ENCODE measurements around the gene PRKAG2.

The PRKAG2 gene

GRCh38 chr7:151704960-151705635 lies 171.8 kb downstream of the PRKAG2 start:
- no peaks in the 10 kb centered on the region for H4K20me1 ChIP-seq (ENCODE audit: insufficient read depth, low read length)
- H3K79me2 ChIP-seq (ENCODE audit: insufficient read depth, low read length): no peaks in the 10 kb centered on the region
- no peaks in the 10 kb centered on the region for H3F3A ChIP-seq (ENCODE audit: insufficient read depth, low read length)
- no peak overlapping the region for H3K4me3 ChIP-seq (ENCODE audit: low read depth, low read length, poor library complexity, severe bottlenecking)
- no peaks in the 10 kb centered on the region for H3K36me3 ChIP-seq (ENCODE audit: insufficient read depth, low read length)
- H3K9ac ChIP-seq (ENCODE audit: low read length): no peak overlapping the region
- H3K4me1 ChIP-seq (ENCODE audit: insufficient read depth, low read length, severe bottlenecking): no peaks in the 10 kb centered on the region
- no peak overlapping the region for H3K27ac ChIP-seq (ENCODE audit: low read depth, low read length, poor library complexity, severe bottlenecking)
- no peak overlapping the region for H3K4me2 ChIP-seq (ENCODE audit: low read length)
- no peaks in the 10 kb centered on the region for H3K9me2 ChIP-seq (ENCODE audit: low read depth, low read length)
- peaks cover 23% of the 10 kb centered on the region; the same call in 1 of the 2 replicates for H3K27me3 ChIP-seq (ENCODE audit: insufficient read depth, low read length)
- TF ChIP-seq CTCF (IDR thresholded peaks at IDR 0.05; ENCODE audit: low read length) (no peak), EZH2 (IDR thresholded peaks at IDR 0.05; ENCODE audit: borderline replicate concordance, low read length) (no peak)
- 0 out of 2 replicates have a peak, but pooled peaks cover 3% of the 10 kb centered on the region for H3K9me3 ChIP-seq (ENCODE audit: low read length)
- no peak overlapping the region for H2AFZ ChIP-seq (ENCODE audit: low read length)

- Histone ChIP-seq H3K9ac (ENCODE audit: low read length) (no peak overlapping the region), H3F3A (ENCODE audit: insufficient read depth, low read length) (no peaks in the 10 kb centered on the region), H3K79me2 (ENCODE audit: insufficient read depth, low read length) (no peaks in the 10 kb centered on the region), H3K27ac (ENCODE audit: low read depth, low read length, poor library complexity, severe bottlenecking) (no peak overlapping the region), H3K4me3 (ENCODE audit: low read depth, low read length, poor library complexity, severe bottlenecking) (no peak overlapping the region), H3K9me2 (ENCODE audit: low read depth, low read length) (no peaks in the 10 kb centered on the region), H4K20me1 (ENCODE audit: insufficient read depth, low read length) (no peaks in the 10 kb centered on the region), H2AFZ (ENCODE audit: low read length) (no peak overlapping the region), H3K36me3 (ENCODE audit: insufficient read depth, low read length) (no peaks in the 10 kb centered on the region), H3K4me1 (ENCODE audit: insufficient read depth, low read length, severe bottlenecking) (no peaks in the 10 kb centered on the region), H3K27me3 (ENCODE audit: insufficient read depth, low read length) (peaks cover 16% of the 10 kb centered on the region; the same call in 1 of the 2 replicates), H3K9me3 (ENCODE audit: low read length) (0 out of 2 replicates have a peak, but pooled peaks cover 3% of the 10 kb centered on the region), H3K4me2 (ENCODE audit: low read length) (no peak overlapping the region)
- TF ChIP-seq CTCF (IDR thresholded peaks at IDR 0.05; ENCODE audit: low read length): no peak
- no peak for TF ChIP-seq EZH2 (IDR thresholded peaks at IDR 0.05; ENCODE audit: borderline replicate concordance, low read length)
These were observed 172.5 kb downstream of the PRKAG2 start for GRCh38 chr7:151704299-151704959.

GRCh38 chr7:151702961-151703360 lies 174.0 kb downstream of the PRKAG2 start:
- Histone ChIP-seq H3K9ac (ENCODE audit: low read length) (no peak overlapping the region), H3K27ac (ENCODE audit: low read depth, low read length, poor library complexity, severe bottlenecking) (no peak overlapping the region), H3K4me1 (ENCODE audit: insufficient read depth, low read length, severe bottlenecking) (no peaks in the 10 kb centered on the region), H3K4me2 (ENCODE audit: low read length) (no peak overlapping the region), H3K4me3 (ENCODE audit: low read depth, low read length, poor library complexity, severe bottlenecking) (no peak overlapping the region), H3K79me2 (ENCODE audit: insufficient read depth, low read length) (no peaks in the 10 kb centered on the region), H2AFZ (ENCODE audit: low read length) (no peak overlapping the region), H3K9me2 (ENCODE audit: low read depth, low read length) (no peaks in the 10 kb centered on the region), H3K9me3 (ENCODE audit: low read length) (no peaks in the 10 kb centered on the region), H3F3A (ENCODE audit: insufficient read depth, low read length) (no peaks in the 10 kb centered on the region), H3K36me3 (ENCODE audit: insufficient read depth, low read length) (no peaks in the 10 kb centered on the region), H3K27me3 (ENCODE audit: insufficient read depth, low read length) (peaks cover 6% of the 10 kb centered on the region), H4K20me1 (ENCODE audit: insufficient read depth, low read length) (no peaks in the 10 kb centered on the region)
- TF ChIP-seq CTCF (IDR thresholded peaks at IDR 0.05; ENCODE audit: low read length) (no peak), EZH2 (IDR thresholded peaks at IDR 0.05; ENCODE audit: borderline replicate concordance, low read length) (no peak)

Measured in OCI-LY1 (cell line).